GM19324 (cell line): Measurements from ENCODE around the gene RUFY4.

Experiments
- ATAC-seq: cut with Tn5 transposase; IDR thresholded peaks from one replicate; pipeline ENCODE4 v1.9.1; 2021; ENCODE audit warnings: mild to moderate bottlenecking, moderate library complexity; ENCODE audit not compliant: unreplicated experiment, low FRiP score

The RUFY4 gene

DNA sequence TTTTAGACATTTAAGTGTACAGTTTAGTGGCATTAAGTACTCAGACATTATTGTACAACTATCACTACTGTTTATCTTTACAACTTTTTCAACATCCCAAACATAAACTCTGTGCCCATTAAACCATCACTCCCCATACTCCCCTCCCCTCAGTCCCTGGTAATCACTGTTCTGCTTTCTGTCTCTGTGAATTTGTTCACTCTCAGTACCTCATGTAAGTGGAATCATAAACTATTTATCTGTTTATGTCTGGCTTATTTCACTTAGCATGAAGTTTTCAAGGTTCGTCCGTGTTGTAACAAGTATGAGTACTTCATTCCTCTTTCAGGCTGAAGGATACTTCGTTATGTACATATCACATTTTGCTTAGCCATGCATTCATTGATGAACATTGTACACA is 9.8 kb upstream of the RUFY4 start:
- no peak for ATAC-seq

DNA sequence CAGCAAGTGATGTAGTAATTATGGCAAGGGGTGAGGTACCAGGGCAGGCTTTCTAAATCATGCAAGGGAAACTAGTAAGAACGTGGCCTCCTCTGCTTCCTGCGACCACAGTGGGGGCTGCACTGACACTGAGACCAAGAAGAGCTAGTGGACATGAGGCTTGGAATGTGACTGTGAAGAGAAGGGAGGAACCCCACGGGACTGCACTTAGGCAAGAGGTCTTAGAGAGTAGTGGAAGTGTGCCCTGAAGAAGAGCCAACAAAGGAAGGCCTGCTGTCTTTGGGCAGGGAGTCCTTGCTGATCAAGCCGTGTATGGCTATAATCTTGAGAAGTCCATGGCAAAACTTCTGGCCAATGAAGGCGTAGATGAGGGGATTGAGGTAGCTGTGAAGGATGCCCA is 8.9 kb upstream of the RUFY4 start:
- no peak for ATAC-seq

DNA sequence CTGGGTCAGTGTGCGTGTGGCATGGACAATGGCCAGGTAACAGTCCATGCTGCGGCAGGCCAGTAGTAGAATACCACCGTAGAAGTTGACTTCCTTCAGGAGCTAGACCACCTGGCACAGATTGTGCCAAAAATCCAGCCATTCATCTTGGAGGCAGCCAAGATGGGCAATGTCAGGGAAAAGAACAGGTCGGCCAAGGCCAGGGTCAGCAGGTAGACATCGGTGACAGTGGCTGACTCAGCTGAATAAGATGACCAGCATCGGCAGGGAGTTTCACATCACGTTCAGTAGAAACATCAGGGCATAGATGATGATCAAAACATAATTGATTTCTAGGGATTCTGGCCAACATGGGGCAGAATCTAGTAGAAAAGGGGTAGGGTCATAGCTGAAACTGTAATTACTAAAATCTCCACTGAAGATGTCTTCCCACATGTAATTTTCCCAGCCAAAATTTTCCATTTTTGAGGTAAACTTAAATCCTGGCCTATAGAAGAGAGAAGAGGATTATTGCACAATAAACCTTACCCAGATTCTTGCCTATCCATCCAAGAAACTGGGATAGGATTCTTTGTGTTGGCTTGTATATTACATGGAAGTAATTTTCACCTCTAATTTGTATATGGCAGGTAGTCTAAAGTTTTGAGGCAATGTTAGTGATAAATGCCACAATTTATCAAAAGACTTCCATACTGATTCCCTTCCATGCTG is 7.9 kb upstream of the RUFY4 start:
- no peak for ATAC-seq

DNA sequence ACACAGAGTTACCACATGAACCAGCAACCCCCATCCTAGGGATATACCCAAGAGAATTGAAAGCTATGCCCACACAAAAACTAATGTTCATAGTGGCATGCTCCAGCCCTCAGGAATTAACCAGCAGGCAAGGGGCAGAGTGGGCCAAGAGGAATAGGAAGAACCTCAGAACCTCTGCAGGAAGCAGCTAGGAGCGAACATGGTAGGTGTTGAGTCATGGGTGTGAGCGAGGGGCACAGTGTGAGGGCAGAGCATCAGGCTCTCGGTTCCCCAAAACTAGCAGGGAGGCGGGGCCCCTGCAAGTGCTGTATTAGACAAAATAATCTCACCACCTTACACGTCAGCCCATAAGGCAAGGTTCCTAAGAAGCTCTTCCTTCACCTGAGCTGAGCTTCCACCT is 5.6 kb upstream of the RUFY4 start:
- ATAC-seq, result peak; percentile 85

DNA sequence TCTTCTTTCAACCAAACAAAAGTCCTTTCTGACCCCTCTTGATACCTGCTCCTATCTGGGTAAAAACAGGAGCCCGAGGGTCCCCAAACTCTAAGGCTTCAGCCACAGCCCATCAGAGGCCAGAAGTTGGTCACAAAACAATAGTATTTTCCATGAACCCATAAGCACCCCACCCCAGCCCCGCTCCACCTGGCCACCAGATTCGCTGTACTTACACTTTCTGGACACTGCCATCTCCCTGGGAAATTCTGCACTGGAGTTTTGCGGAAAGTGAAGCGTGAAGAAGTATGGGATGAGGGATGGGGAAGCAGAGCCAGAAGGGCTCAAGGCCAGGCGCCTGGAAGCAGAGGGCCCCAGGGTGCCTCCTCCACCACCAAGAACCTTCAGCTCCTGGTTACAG is 5.2 kb upstream of the RUFY4 start:
- ATAC-seq, result no peak

DNA sequence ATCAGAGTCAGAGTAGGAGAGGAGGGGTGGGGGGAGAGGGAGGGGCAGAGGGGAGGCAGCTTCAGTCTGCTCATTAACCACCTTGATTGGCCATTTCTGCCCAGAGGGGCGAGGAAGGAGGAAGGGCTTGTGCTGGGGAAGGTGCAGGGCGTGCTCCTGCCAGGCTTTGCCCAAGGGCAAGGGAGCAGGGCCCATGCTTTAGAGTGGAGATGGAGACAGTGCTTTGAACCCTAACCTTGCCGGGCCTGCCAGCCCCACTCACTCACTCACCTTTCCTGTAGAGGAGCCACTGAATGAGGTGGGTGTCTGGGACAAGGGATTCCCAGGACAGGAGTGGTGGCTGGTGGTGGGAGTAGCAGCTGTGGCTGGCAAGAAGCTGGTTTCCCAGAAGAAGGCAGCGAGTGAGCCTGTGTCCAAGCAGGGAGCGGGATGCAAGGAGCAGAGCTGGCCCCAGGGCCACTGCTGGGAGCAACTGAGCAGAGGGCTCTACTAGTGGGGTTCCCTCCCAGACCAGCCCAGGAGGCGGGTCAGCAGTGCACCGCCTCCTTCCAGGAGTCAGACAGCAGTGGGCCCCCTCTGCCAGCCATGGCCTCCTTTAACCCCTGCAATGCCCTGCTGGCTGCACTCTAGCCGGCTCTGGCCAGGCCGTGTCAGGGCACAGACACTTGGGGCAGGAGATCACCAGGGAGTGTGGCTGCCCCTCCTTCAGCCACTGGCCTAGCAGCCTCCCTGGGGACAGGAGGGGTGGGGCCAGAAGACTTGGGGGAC is 3.6 kb upstream of the RUFY4 start:
- ATAC-seq, result no peak

DNA sequence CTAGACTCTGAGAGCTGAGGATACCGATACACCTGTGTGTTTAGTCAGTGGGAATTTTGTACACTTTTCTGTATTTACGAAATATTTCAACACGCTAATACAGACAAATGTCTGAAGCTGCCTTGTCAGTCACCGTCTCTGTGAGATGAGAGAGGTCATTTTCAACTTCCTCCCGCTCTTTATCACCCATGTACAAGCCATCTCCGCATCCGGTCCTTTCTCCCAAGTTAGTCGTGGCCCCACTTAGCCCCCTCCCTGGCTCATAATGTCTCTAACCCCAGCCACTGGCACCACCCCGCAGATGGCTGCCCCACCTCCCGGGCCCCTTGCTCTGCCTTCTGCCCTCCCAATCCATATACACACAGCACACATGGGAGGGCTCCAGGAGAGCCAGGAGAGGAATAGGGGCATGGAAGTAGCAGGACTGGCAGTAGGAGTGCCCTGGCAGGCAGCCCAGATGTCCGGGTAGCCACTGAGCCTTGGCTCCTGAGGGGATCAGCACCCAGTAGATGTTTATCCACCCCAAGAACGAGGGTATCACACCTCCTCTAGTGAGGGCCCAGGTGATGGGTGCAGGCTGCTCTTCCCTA is 2.0 kb upstream of the RUFY4 start:
- no peak for ATAC-seq

DNA sequence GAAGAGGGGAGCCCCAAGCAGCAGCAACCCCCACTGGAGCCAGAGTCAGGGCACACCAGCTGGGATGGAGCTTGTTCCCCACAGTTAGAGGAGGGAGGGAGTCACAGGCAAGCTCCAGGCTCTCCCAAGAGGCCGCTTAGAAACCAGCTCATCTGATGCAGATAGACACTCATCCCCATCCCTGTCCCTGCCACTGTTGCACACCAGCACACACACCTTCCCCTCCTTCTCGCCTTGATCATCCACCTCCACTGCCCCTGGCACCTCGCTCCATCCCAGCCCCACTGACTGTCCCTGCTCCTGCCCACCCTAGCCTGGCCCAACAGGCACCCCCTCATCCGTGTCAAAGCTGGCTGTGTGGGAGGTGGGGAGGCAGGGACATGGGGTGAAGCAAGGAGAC is 1.5 kb upstream of the RUFY4 start:
- ATAC-seq, result no peak

DNA sequence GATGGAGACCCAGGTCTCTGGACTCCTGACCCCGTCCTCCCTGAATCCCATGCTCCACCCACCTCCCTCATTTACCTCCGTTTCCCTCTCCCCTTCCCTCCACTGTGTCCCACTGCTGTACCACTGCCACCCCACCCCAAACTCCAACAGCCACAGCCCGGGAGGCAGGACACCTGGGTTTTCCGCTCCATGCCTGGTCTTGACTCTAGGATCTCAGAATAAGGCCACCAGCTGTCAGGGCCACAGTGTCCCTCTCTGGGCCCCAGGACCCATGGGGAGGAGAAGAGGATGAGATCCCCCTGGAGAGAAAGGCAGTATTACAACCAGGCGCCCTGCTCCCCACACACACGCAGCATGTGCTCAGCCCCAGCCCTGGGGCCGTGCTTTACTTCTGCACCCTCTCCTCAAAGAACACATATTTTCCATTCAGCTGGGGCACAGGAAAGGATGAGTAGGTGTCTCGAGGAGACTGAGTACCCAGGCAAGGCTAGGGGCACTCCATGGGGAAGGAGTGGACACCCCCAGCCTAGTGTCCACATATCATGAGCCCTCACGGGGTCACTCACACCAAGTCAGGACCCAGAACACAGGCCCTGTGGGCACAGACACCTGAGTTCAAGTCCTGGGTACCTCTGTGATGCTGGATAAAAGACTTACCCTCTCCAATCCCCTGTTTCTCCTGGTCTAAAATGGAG is 700 bp downstream of the RUFY4 start:
- ATAC-seq, result no peak

DNA sequence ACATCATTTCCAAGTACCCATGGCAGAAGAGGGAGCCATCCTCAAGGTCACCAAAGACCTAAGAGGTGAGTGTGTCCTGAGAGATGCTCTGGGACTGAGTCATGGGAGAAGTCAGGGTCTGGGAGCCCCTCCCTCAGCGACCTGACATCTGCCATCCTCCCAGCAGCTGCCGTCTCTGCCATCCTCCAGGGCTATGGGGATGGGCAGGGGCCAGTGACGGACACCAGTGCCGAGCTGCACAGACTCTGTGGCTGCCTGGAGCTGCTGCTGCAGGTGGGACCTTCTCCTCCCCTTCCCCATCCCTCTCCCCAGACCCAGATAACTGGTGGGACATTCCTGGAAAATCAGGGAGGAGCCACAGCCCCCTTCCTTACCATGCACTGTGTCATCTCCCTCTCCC is 1.5 kb downstream of the RUFY4 start:
- no peak for ATAC-seq

DNA sequence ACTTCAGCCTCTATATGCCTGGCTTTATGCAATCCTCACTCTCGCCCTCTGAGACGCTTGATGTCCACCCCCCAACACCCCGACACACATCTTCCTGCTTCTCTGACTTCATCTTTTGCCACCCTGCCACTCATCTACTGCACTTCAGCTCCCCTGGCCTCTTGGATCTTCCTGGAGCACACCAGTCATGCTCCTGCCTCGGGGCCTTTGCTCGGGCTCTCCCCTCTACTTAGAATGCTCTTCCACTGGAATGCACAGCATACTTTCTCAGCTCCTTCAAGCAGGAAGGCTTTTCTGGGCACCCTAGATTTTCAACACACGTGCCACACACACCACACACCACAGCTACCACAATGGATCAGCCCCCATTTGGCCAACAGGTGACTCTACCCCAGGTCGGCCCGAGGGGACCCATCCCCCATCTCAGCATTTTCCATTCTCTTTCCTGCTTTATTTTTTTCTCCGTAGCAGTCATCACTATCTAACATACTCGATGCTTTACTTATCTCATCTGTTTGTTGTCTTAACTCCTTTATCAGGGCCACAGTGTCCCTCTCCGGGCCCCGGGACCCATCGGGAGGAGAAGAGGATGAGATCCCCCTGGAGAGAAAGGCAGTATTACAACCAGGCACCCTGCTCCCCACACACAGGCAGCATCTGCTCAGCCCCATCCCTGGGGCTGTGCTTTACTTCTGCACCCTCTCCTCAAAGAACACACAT is 2.3 kb downstream of the RUFY4 start:
- no peak for ATAC-seq

DNA sequence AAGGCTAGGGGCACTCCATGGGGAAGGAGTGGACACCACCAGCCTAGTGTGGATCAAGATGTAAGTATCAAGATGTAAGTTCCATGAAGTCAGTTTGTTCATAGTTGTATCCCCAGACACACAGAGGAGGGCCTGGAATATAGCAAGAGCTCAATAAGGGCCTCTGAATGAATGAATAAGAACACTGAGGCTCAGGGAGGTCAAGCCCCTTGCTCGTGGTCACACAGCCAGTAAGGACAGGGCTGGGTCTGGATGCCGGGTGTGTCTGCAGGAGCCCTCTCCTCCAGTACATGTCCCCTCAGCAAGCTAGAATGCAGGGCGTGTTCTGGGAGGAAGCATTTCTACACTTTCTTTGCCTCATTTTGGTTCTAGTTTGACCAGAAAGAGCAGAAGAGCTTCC is 2.9 kb downstream of the RUFY4 start:
- ATAC-seq, result no peak

DNA sequence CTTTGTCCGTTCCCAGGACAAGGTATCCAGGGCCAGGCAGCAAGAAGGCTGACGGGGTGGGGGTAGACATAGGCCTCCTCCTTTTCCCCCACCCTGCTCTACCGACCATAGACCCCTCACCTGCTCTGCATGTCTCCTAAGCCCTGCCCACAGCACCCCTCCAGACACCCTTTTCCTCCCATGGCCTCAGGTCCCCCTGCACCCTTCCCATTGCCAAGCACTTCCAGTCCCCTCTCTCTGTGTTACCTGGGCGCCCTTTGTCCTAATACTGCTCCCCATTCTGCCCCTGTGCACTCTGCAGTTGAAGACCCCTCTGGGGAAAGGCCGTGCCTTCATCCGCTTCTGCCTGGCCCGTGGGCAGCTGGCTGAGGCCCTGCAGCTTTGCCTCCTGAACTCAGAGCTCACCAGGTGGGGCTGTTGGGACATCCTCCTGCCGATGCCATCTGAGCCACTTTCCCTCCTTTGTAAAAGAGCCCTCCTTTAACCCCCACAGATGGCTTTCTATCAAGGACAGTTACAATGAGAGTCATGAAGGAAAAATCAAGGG is 3.5 kb downstream of the RUFY4 start:
- no peak for ATAC-seq

DNA sequence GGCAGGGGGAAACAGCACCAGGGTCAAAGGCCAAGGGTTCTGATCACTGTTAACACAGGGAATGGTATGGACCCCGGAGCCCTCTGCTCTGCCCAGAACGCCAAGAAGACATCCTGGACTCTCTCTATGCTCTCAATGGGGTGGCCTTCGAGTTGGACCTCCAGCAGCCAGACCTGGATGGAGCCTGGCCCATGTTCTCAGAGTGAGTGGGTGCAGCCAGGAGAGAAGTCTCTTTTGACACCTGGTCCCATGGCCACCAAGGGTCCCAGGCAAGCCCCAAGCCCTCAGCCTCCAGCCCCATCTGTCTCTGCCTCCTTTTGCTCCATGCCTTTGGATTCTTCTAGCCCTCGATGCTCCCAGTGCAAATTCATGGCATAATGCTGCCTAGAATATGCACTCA is 4.1 kb downstream of the RUFY4 start:
- no peak for ATAC-seq

DNA sequence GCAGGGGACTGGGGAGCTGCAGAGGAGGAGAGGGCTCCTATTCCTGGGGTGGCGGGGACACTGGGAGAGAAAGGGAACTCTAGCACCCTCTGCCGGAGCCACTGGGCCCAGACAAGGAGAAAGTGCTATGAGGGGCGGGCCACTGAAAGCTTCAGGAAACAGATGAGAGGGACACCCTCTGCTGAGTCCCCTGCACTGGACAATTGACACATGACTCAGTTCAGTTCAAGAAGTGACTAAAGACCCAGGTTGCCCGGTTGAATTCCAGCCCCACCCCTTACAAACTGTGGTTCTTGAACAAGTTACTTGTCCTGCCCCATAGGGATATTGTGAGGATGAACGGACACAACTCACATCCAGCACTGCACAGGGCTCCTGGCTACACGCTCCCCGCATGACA is 5.0 kb downstream of the RUFY4 start:
- no peak for ATAC-seq

DNA sequence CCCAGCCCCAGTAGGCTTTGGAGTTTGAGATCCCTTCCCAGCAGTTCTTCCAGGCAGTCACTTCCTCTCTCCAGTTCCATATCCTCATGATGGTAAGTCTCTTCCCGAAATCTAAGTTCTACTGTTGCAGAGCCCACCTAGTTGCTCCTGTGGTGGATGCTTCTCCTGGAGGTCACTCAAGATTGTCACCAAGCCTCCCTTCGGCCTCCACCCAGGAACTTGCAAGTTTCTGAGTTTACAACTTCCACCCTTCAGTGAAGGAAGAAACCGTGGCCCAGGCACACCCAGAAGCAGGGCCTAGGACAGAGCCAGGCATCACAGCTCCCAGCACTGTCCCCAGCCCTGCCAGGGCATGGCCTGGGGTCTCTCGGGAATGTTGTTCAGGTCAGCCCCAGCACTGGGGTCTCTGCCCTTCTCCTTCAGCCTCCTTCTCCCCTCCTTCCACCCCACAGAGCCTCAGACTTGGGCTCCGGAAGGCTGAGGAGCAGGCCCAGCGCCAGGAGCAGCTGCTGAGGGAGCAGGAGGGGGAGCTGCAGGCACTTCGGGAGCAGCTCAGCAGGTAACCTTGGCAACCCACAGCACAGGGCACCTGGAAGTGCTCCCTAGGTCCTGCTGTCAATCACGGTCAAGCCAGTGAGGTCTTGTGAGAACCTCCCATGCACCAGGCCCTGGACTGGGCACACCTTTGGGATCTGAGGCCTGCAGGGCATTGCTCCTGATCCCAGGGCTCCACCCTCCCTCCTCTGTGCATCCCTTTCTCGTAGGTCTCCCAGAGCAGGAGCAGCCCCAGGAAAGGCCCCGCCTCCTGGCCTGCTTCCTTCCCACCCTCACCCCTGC is 7.1 kb downstream of the RUFY4 start:
- no peak for ATAC-seq

DNA sequence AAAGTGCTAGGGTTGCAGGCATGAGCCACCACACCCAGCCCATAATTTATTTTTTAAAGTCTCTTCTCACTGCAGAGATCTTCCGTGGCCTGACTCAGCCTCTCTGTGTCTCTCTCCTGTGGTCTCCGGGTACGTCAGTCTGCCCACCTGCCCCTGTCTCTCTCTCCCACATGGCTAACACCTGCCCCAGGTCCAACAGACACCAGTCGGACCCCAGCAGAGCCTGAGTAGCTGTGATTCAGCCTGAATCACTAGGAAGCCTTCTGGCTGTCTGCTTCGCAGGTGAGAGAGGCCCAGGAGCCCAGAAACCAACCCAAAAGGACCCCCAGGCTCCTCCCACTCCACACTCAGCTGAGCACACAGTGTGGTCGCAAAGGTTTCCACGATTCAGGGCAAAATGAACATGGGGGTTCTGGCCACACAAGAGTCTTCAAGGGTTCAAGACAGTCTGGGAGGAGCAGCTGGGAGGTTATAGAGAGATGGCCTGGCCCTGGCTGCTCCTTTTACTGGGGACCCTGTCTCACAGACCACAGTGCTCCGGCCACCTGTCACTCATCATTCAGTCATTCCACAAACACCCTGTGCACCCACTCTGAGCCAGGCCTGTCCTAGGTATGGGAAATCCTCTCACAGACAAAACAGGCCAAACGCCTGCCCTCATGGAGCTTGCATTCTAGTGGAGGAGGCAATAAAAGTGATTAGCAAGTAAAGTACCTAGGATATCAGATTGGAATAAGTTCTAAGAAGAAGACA is 8.6 kb downstream of the RUFY4 start:
- no peak for ATAC-seq

DNA sequence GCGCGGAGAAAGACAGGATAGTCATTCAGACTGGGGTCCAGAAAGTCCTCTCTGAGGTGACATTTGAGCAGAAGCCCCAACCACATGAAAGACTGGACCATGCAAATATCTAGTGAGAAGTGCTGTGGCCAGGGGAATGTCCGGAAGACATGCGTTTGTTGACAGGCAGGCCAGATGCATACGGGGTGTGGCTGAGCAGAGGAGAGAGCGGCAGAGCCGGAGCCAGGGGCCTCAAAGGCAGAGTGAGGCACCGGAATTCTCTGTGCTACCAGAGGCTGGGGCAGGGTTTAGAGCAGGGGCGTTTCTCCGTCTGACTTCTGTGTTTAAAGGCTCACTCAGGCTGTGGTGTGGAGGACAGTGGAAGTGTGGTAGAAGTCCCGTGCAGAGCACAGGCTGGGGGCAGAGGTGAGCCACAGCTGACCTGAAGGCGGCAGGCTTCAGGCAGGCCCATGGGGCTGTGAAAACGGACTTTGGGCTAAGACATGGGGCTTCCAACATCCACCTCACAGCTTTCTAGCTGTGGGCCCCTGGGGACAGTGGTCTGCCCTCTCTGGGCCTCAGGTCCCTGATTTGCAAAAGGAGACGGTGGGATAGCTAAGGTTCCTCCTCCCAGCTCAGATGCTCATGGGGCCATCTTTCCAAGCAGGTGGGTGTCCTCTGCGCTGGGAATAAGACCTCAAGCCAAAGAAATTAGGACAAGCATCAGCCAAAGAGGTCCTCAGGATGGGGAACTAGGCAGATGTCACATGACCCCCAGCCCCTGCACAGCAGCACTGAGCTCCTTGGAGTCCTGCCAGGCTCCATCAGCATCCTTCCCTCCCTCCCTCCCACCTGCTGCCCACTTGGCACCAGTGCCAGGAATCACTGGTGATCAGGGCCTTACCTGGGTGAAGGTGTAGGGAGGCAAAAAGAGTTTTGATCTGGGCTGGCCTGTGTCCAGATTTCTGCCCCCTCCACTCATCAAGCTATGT is 11.2 kb downstream of the RUFY4 start:
- ATAC-seq, result no peak
